H1 (cell line): ENCODE measurements around the gene UQCR10. TPM values are rescaled to one million over a fixed set of nuclear protein-coding genes. Genes with fewer than 3 reads are reported as not detected.

Experiments used
- PHF8 ChIP-seq: fragments of 200-600 bp; sonication (generic); conservative IDR thresholded peaks from 2 replicates; pipeline ENCODE4 v1.7.1; 2012; ENCODE audit warnings: low read depth, mild to moderate bottlenecking, inconsistent platforms, low read length, moderate library complexity
- polyA plus RNA-seq, 7 experiments: library from polyadenylated mRNA; depleted of rRNA in 3 of 7; stranded (reverse) in 5 of 7; unstranded in 2 of 7; fragments of >200 nt in 5 of 7; fragments of 200-250 nt in 2 of 7; gene quantifications; 1 replicate in 5 of 7; 2 replicates in 1 of 7; 4 replicates in 1 of 7; pipeline versions ENCODE4 v1.2.1 to v1.2.3, GENCODE V29; 2011 to 2013; ENCODE audit warnings: missing spikeins in 2 of 7, mixed read lengths in 2 of 7
- total RNA-seq: library from RNA; stranded (reverse); fragmentation: NEBNext Ultra II Directional; extraction: Animal tissue kit (Norgen Biotek cat#: 25700); gene quantifications from 2 replicates; pipeline ENCODE4 v1.2.1, GENCODE V29; 2021

Gene UQCR10
- total and polyA plus RNA-seq, 2 of the 8 experiments (the other 6 are each of a cell fraction or from before 2014, with no cell fraction given): 102 to 260 TPM

DNA sequence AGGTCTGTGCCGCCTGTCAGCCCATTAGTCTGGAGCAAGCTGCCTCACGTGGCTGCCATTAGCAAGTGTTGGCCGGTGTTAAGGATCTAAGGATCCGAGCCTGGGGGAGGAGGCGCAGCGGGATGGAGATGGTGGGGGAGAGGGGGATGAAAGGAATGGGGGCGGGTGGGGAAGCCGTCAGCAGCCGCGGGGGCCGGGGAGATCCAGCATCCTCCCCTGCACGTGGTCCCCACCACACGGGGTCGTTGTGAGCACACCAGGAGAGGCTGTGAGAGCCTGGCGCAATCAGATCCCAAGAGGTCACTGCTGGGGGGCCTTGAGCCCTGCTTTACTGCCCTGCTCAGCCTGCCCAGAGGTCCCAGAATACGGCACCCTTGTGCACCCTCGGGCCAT, 40.0 kb upstream of the UQCR10 start (continued):
- no peak for TF ChIP-seq PHF8
